K562 (cell line): ENCODE measurements around the gene ADM. TPM values are rescaled to one million over a fixed set of nuclear protein-coding genes. Genes with fewer than 3 reads are reported as not detected.

Source experiments
- ADNP ChIP-seq: fragments of 200-800 bp; sonication (Bioruptor generic); IDR thresholded peaks from 2 replicates; pipeline ENCODE4 v1.6.1; 2016; ENCODE audit warnings: missing genetic modification characterization, missing compliant biosample characterization
- ARID1B ChIP-seq: fragments of 450-650 bp; IDR thresholded peaks from 2 replicates; pipeline ENCODE4 v1.6.1; 2016; ENCODE audit warnings: antibody characterized with exemption, mild to moderate bottlenecking, inconsistent platforms
- BACH1 ChIP-seq: fragments of 200-800 bp; sonication (Bioruptor generic); IDR thresholded peaks from 2 replicates; pipeline ENCODE4 v1.6.1; 2016; ENCODE audit warnings: missing genetic modification characterization, missing compliant biosample characterization
- BCOR ChIP-seq: fragments of 450-650 bp; IDR thresholded peaks from 2 replicates; pipeline ENCODE4 v1.6.1; 2016
- KDM5B ChIP-seq: fragments of 200-600 bp; sonication (generic); IDR thresholded peaks from 2 replicates; pipeline ENCODE4 v1.6.1; 2012; ENCODE audit warnings: low read depth, mild to moderate bottlenecking, moderate library complexity, low read length, control low read depth, inconsistent platforms; ENCODE audit not compliant: insufficient replicate concordance
- MAFF ChIP-seq: IDR thresholded peaks from 2 replicates; pipeline ENCODE4 v1.6.1; 2012; ENCODE audit warnings: low read length, improper control_type of control experiment
- MAZ ChIP-seq, 2 experiments: fragments of 450-650 bp in 1 of 2; sonication (generic) in 1 of 2; formaldehyde crosslinking; IDR thresholded peaks in 1 of 2; conservative IDR thresholded peaks in 1 of 2; 2 replicates each; pipeline versions ENCODE4 v1.4.0 to v1.5.0; 2020; ENCODE audit warnings: mild to moderate bottlenecking in 1 of 2, missing genetic modification reagents in 1 of 2
- MBD1 ChIP-seq: fragments of 250-450 bp; sonication (Bioruptor Pico); IDR thresholded peaks from 2 replicates; pipeline ENCODE4 v1.8.0; 2022; ENCODE audit warnings: inconsistent platforms
- MLLT1 ChIP-seq, 2 experiments: fragments of 450-650 bp; IDR thresholded peaks; 2 replicates each; pipeline ENCODE4 v1.6.1; 2016
- MNT ChIP-seq, 2 experiments: fragments of 450-650 bp; conservative IDR thresholded peaks; 2 replicates each; pipeline ENCODE4 v1.6.1; 2017; ENCODE audit warnings: mild to moderate bottlenecking in 2 of 2, moderate library complexity in 2 of 2
- SMARCC2 ChIP-seq: fragments of 450-650 bp; IDR thresholded peaks from 2 replicates; pipeline ENCODE4 v1.6.1; 2017; ENCODE audit warnings: antibody characterized with exemption, moderate library complexity, mild to moderate bottlenecking, low read depth
- ZBTB7A ChIP-seq: IDR thresholded peaks from 2 replicates; pipeline ENCODE4 v1.6.1; 2011; ENCODE audit warnings: low read depth, mild to moderate bottlenecking, low read length, moderate library complexity, borderline replicate concordance; ENCODE audit not compliant: control insufficient read depth
- ZFX ChIP-seq: sonication (generic); formaldehyde crosslinking; IDR thresholded peaks from 2 replicates; pipeline ENCODE4 v1.8.0; 2022; ENCODE audit warnings: mild to moderate bottlenecking, missing genetic modification reagents, moderate library complexity
- polyA plus RNA-seq, 8 experiments: library from polyadenylated mRNA; depleted of rRNA in 4 of 8; stranded (reverse) in 5 of 8; unstranded in 3 of 8; fragments of >200 nt; fragmentation: Nextera tagmentation in 2 of 8; fragmentation: Illumina TruSeq in 1 of 8; extraction: Ambion mirVana in 2 of 8; extraction: Trizol in 1 of 8; gene quantifications; 2 replicates each; pipeline versions ENCODE4 v1.2.1 to v1.2.3, GENCODE V29; 2011 to 2014; ENCODE audit warnings: inconsistent platforms in 1 of 8, missing spikeins in 1 of 8
- total RNA-seq, 7 experiments: library from RNA; depleted of rRNA in 6 of 7; stranded (reverse); fragments of >200 nt in 6 of 7; fragmentation: Illumina TruSeq in 2 of 7; extraction: Trizol in 2 of 7; gene quantifications; 2 replicates each; pipeline versions ENCODE4 v1.2.1 to v1.2.3, GENCODE V29; 2011 to 2021; ENCODE audit warnings: low replicate concordance in 1 of 7
- TF ChIP-seq, protein P1 (sequence below): fragments of 450-650 bp; formaldehyde crosslinking; IDR thresholded peaks from 2 replicates; pipeline ENCODE4 v1.4.0; 2022; ENCODE audit warnings: missing genetic modification characterization
- TF ChIP-seq, protein P2 (sequence below), 2 experiments: fragments of 450-650 bp; IDR thresholded peaks; 2 replicates each; pipeline ENCODE4 v1.6.1; 2018; ENCODE audit warnings: mild to moderate bottlenecking in 2 of 2, low read depth in 1 of 2; ENCODE audit not compliant: partially characterized antibody in 2 of 2

Gene ADM
- total and polyA plus RNA-seq, 9 of the 15 experiments (the other 6 are each of a cell fraction or from before 2014, with no cell fraction given), result 0.23 to 0.49 (median 0.32) TPM; not detected in 6

GRCh38 chr11:10307400-10308200, 2.7 kb downstream of the ADM start (continued):
- TF ChIP-seq MLLT1 (IDR thresholded peaks at IDR 0.05), result peak; percentile 45 to 72; a peak in 2 of 4 replicates
- peak in 1 of 2 experiments; percentile 48; a peak in 2 of 4 replicates for TF ChIP-seq MNT (conservative IDR thresholded peaks at IDR 0.05)
- TF ChIP-seq ADNP (tag), result no peak
- TF ChIP-seq ARID1B, result peak; percentile 65
- TF ChIP-seq ZFX (CRISPR knock-in tag), result peak; percentile 47; the same call in 1 of the 2 replicates
- peak in 1 of 2 experiments; percentile 70; a peak in 3 of 4 replicates for TF ChIP-seq MAZ (CRISPR knock-in tag; conservative IDR thresholded peaks at IDR 0.05 in 1 of 2, IDR thresholded peaks at IDR 0.05 in 1 of 2)
- TF ChIP-seq, protein P1, sequence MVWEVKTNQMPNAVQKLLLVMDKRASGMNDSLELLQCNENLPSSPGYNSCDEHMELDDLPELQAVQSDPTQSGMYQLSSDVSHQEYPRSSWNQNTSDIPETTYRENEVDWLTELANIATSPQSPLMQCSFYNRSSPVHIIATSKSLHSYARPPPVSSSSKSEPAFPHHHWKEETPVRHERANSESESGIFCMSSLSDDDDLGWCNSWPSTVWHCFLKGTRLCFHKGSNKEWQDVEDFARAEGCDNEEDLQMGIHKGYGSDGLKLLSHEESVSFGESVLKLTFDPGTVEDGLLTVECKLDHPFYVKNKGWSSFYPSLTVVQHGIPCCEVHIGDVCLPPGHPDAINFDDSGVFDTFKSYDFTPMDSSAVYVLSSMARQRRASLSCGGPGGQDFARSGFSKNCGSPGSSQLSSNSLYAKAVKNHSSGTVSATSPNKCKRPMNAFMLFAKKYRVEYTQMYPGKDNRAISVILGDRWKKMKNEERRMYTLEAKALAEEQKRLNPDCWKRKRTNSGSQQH (CRISPR knock-in tag), result no peak
- TF ChIP-seq BACH1 (tag), result peak; percentile 40; the same call in 1 of the 2 replicates
- peak; percentile 58 for TF ChIP-seq KDM5B
- peak; percentile 68 for TF ChIP-seq SMARCC2
- TF ChIP-seq, protein P2, sequence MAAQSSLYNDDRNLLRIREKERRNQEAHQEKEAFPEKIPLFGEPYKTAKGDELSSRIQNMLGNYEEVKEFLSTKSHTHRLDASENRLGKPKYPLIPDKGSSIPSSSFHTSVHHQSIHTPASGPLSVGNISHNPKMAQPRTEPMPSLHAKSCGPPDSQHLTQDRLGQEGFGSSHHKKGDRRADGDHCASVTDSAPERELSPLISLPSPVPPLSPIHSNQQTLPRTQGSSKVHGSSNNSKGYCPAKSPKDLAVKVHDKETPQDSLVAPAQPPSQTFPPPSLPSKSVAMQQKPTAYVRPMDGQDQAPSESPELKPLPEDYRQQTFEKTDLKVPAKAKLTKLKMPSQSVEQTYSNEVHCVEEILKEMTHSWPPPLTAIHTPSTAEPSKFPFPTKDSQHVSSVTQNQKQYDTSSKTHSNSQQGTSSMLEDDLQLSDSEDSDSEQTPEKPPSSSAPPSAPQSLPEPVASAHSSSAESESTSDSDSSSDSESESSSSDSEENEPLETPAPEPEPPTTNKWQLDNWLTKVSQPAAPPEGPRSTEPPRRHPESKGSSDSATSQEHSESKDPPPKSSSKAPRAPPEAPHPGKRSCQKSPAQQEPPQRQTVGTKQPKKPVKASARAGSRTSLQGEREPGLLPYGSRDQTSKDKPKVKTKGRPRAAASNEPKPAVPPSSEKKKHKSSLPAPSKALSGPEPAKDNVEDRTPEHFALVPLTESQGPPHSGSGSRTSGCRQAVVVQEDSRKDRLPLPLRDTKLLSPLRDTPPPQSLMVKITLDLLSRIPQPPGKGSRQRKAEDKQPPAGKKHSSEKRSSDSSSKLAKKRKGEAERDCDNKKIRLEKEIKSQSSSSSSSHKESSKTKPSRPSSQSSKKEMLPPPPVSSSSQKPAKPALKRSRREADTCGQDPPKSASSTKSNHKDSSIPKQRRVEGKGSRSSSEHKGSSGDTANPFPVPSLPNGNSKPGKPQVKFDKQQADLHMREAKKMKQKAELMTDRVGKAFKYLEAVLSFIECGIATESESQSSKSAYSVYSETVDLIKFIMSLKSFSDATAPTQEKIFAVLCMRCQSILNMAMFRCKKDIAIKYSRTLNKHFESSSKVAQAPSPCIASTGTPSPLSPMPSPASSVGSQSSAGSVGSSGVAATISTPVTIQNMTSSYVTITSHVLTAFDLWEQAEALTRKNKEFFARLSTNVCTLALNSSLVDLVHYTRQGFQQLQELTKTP (IDR thresholded peaks at IDR 0.05; ENCODE audit: low read depth in 1 of 2, partially characterized antibody in 2 of 2), result peak in 1 of 2 experiments; percentile 54
- peak; percentile 87 for TF ChIP-seq BCOR
- TF ChIP-seq ZBTB7A, result peak; percentile 21; the same call in 1 of the 2 replicates
- TF ChIP-seq MBD1, result 0 out of 2 replicates have a peak, but pooled peaks have one; percentile 14
- TF ChIP-seq MAFF, result no peak; the same call in 1 of the 2 replicates
